Prostate gland (tissue), 2 donors: ENCODE results near the gene SVEP1.

ENCODE experiments used
- POLR2A ChIP-seq: fragments of 450-650 bp; IDR thresholded peaks from one replicate; pipeline ENCODE4 v1.6.1; 2016; ENCODE audit warnings: antibody characterized with exemption, mild to moderate bottlenecking
- POLR2AphosphoS5 ChIP-seq: sonication (generic); formaldehyde crosslinking; IDR thresholded peaks from one replicate; pipeline ENCODE4 v1.6.1; 2017; ENCODE audit warnings: antibody characterized with exemption
- TF ChIP-seq, protein P1 (sequence below), 4 experiments: fragments of 200-600 bp in 2 of 4; fragments of 450-650 bp in 2 of 4; sonication (generic) in 2 of 4; IDR thresholded peaks; 1 replicate in 3 of 4; 2 replicates in 1 of 4; pipeline ENCODE4 v1.5.1; 2016 to 2019; ENCODE audit warnings: antibody characterized with exemption in 4 of 4, mild to moderate bottlenecking in 2 of 4, moderate library complexity in 2 of 4

DNA sequence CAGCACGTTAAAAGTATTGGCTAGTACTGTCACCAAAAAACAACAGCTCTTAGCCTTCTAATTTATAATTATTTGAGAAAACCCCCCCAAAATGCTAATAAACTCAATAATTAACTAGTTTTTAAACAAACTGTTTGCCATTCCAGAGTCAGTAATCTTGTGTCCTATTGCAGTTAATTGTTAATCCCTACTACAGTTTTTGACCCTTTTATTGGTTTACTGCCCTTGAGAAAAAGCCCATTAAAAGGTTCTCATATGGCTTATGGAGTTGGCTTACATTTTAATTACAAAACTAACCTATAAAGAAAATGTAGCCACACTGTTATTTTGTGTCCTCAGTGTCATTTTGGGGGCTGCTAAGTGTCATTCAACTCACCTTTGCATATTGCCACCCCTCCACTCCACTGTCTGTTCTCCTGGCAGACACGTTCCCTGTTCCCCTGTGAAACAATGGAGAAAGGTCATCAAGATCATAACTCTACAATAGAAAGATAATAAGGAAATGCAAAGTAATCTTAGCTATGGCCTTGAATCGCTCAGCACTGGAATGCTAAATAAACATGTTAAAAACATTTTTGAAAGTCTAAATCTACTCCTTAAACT, 190.3 kb downstream of the SVEP1 start:
- TF ChIP-seq POLR2A (no peak), POLR2AphosphoS5 (no peak)
- TF ChIP-seq, protein P1, sequence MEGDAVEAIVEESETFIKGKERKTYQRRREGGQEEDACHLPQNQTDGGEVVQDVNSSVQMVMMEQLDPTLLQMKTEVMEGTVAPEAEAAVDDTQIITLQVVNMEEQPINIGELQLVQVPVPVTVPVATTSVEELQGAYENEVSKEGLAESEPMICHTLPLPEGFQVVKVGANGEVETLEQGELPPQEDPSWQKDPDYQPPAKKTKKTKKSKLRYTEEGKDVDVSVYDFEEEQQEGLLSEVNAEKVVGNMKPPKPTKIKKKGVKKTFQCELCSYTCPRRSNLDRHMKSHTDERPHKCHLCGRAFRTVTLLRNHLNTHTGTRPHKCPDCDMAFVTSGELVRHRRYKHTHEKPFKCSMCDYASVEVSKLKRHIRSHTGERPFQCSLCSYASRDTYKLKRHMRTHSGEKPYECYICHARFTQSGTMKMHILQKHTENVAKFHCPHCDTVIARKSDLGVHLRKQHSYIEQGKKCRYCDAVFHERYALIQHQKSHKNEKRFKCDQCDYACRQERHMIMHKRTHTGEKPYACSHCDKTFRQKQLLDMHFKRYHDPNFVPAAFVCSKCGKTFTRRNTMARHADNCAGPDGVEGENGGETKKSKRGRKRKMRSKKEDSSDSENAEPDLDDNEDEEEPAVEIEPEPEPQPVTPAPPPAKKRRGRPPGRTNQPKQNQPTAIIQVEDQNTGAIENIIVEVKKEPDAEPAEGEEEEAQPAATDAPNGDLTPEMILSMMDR (IDR thresholded peaks at IDR 0.05), result no peak
